ENCODE measurements around the gene GPRASP1. TPM values are rescaled to one million over a fixed set of nuclear protein-coding genes. Genes with fewer than 3 reads are reported as not detected.
"Not testable (repeated sequence)": the region's sequence is repeated elsewhere in the genome, so short reads cannot be mapped to it uniquely, and the experiment has no call there.

Gene GPRASP1
- total RNA-seq, 3 donors from 2014 or later: 3.4 to 29.6 (median 3.7) TPM

DNA sequence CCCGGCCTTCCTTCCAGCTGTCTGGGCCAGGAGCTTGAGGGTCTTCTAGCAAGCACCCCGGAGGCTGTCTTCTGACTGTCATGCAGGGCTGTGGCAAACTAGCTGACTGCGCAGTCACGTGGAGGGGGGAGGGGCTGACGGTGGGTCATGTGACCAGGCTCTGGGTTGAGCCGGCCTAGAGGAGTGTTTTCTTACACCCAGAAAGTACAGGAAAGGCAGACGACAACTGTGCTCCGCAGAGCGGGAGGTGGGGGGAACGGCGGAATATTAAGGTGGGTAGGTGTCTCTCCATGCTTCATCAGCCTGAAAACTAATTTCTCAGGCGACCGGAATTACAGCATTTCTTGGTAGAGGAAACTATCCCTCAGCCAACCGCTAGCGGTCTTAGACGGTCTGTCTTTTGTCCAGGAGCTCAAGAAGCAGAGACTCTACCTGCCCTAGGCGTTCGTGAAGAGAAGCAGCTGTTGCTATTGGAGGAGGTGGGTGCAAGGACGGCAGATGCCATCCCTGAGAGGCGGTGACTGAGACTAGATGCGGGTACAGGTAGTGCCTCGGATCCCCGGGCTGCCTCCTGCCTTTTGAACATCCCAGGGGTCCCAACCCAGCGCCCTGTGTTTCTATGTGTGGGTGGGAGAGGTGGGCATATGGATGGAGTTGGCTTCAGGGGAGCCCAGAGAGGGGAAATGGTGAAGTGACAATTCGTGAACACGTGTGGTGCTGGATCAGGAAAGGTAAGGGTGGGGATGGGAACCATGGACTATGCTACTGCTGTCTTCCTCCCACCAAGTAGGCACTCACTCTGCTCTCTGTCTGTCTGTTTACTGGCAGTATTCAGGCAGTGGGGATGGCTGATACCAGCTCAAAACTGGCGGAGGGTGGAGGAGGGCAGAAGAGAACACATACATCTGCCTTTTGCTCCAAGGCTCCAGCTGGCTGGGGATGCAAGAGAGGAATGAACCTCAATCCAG lies 8.8 kb downstream of the GPRASP1 start:
- Histone ChIP-seq H3K9me3 (no peaks in the 10 kb centered on the region), H3K4me1 (ENCODE audit: low read depth) (peaks cover 3% of the 10 kb centered on the region), H3K4me3 (no peak overlapping the region), H3K36me3 (ENCODE audit: low read depth) (no peaks in the 10 kb centered on the region)
- intact Hi-C loops (cut with DNase I, micrococcal nuclease): no loop called here
- no peak for TF ChIP-seq CTCF (IDR thresholded peaks at IDR 0.05)
- DNase-seq (peak; percentile 88 to 93 (median 88)), ATAC-seq (peak; percentile 97)

DNA sequence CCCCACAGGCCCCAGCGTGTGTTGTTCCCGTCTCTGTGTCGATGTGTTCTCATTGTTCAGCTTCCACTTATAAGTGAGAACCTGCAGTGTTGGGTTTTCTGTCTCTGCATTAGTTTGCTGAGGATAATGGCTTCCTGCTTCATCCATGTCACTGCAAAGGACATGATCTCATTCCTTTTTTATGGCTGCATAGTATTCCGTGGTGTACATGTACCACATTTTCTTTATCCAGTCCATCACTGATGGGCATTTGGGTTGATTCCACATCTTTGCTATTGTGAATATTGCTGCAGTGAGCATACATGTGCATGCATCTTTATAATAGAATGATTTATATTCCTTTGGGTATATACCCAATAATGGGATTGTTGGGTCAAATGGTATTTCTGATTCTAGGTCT lies 12.5 kb downstream of the GPRASP1 start:
- ATAC-seq; H3K4me1 ChIP-seq (ENCODE audit: low read depth); H3K36me3 ChIP-seq (ENCODE audit: low read depth); DNase-seq; H3K9me3 ChIP-seq; H3K4me3 ChIP-seq; intact Hi-C loops (cut with DNase I, micrococcal nuclease): not testable (repeated sequence)

GRCh38 chrX:102667034-102667433 lies 15.8 kb downstream of the GPRASP1 start:
- intact Hi-C loops (cut with DNase I, micrococcal nuclease); H3K4me3 ChIP-seq; H3K4me1 ChIP-seq (ENCODE audit: low read depth); DNase-seq; H3K9me3 ChIP-seq; H3K36me3 ChIP-seq (ENCODE audit: low read depth); ATAC-seq: not testable (repeated sequence)

DNA sequence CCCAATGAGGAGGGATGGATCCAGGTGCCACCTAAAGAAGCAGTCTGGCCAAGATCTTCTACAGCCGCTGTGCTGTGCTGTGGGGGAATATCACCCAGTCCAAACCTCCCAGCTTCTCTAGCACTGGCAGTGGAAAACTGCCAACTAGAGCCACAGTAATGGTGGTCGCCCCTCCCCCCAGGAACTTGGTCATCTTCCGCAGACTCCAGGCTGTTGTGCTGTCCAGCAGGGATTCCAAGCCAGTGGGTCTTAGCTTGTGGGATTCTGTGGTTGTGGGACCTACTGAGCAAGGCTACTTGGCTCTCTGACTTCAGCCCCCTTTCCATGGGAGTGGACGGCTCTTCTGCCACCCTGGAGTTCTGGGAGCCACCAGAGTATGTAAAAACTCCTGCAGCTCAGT lies 18.2 kb downstream of the GPRASP1 start:
- no peak for TF ChIP-seq CTCF (IDR thresholded peaks at IDR 0.05)
- H3K4me3 ChIP-seq: no peak overlapping the region
- no peaks in the 10 kb centered on the region for H3K4me1 ChIP-seq (ENCODE audit: low read depth)
- ATAC-seq: no peak
- intact Hi-C loops (cut with DNase I, micrococcal nuclease): no loop called here
- H3K36me3 ChIP-seq (ENCODE audit: low read depth): no peaks in the 10 kb centered on the region
- DNase-seq: no peak
- H3K9me3 ChIP-seq: no peaks in the 10 kb centered on the region

- Histone ChIP-seq H3K4me1 (ENCODE audit: low read depth) (no peaks in the 10 kb centered on the region), H3K4me3 (no peak overlapping the region), H3K36me3 (ENCODE audit: low read depth) (no peaks in the 10 kb centered on the region), H3K9me3 (no peaks in the 10 kb centered on the region)
- no peak for ATAC-seq
- TF ChIP-seq CTCF (IDR thresholded peaks at IDR 0.05): no peak
- no peak for DNase-seq
- intact Hi-C loops (cut with DNase I, micrococcal nuclease): no loop called here
Observed at GRCh38 chrX:102672856-102673255, 21.6 kb downstream of the GPRASP1 start.

GRCh38 chrX:102677479-102677878 lies 26.2 kb downstream of the GPRASP1 start:
- intact Hi-C loops (cut with DNase I, micrococcal nuclease); ATAC-seq; H3K36me3 ChIP-seq (ENCODE audit: low read depth); H3K4me1 ChIP-seq (ENCODE audit: low read depth); DNase-seq; H3K9me3 ChIP-seq; H3K4me3 ChIP-seq: not testable (repeated sequence)

DNA sequence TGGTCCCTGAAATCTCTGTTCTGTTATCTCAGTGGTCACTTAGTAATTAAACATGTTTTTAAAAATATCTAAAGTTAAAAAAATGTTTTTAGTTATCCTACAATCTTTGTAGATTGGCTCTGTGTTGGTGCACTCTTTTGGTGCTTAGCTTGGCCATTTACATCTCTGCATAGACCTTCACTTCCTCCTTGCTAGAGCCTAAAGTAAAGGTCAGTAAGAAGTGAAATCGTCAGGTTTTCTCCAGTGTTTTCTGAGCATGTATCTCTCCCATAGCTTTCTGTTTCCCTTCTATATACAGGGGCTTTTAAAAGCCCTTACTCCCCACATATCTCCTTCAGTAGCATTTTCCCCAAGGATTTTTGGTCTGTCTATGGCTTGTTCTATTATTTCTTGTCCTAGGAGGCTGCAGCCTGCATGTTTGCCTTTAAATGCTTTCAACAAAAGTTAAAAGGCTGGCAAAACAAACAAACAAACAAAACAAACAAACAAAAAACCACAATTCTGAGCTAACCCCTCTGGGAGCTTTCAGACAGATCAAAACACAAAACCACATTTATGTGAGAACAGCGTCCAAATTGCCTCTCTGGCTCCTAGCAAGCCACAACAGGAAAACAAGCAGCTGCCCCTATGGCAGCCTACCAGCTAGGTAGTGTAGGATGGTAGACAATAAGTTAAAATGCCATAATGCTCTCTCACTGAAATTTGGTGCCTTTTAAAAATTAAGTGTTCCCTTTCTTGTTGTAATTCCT lies 33.7 kb downstream of the GPRASP1 start:
- TF ChIP-seq CTCF (IDR thresholded peaks at IDR 0.05): no peak
- no peaks in the 10 kb centered on the region for H3K4me1 ChIP-seq (ENCODE audit: low read depth)
- H3K36me3 ChIP-seq (ENCODE audit: low read depth): no peaks in the 10 kb centered on the region
- ATAC-seq (no peak), DNase-seq (no peak)
- H3K4me3 ChIP-seq: no peak overlapping the region
- intact Hi-C loops (cut with DNase I, micrococcal nuclease): no loop called here
- peaks cover 11% of the 10 kb centered on the region for H3K9me3 ChIP-seq
